DND-41 (cell line): Measurements from ENCODE around the gene FNDC3B.

Experiments
- ATAC-seq: fragments of 200-7000 bp; cut with Tn5 transposase; 3 replicates; pipeline ENCODE4 v1.9.1; 2021; ENCODE audit warnings: low read depth; ENCODE audit not compliant: insufficient read depth
- DNase-seq: peaks from one replicate; pipeline ENCODE4 v3.0.0-alpha.2; 2020
- H2AFZ ChIP-seq: 2 replicates; pipeline ENCODE4 v1.6.0; 2012; ENCODE audit warnings: low read depth, low read length
- H3K27ac ChIP-seq: 2 replicates; pipeline ENCODE4 v1.5.1; 2012; ENCODE audit warnings: low read length, inconsistent platforms
- H3K27me3 ChIP-seq: fragments of 200-600 bp; sonication (generic); 2 replicates; pipeline ENCODE4 v1.6.0; 2012; ENCODE audit warnings: low read length, mild to moderate bottlenecking, inconsistent platforms; ENCODE audit not compliant: insufficient read depth, poor library complexity
- H3K36me3 ChIP-seq: 2 replicates; pipeline ENCODE4 v1.5.1; 2012; ENCODE audit warnings: low read length, inconsistent platforms; ENCODE audit not compliant: insufficient read depth
- H3K4me1 ChIP-seq: 2 replicates; pipeline ENCODE4 v1.5.1; 2012; ENCODE audit warnings: mild to moderate bottlenecking, low read length; ENCODE audit not compliant: insufficient read depth
- H3K4me2 ChIP-seq: 2 replicates; pipeline ENCODE4 v1.6.0; 2012; ENCODE audit warnings: mild to moderate bottlenecking, moderate library complexity, low read length, inconsistent platforms; ENCODE audit not compliant: insufficient read depth
- H3K4me3 ChIP-seq, 2 experiments: fragments of 200-600 bp in 1 of 2; shearing (Covaris generic) in 1 of 2; 2 replicates each; pipeline ENCODE4 v1.5.1; 2012 to 2016; ENCODE audit warnings: inconsistent platforms in 2 of 2, low read length in 2 of 2, mild to moderate bottlenecking in 2 of 2, low read depth in 1 of 2, moderate library complexity in 1 of 2
- H3K79me2 ChIP-seq: 2 replicates; pipeline ENCODE4 v1.6.0; 2012; ENCODE audit warnings: low read length, inconsistent platforms; ENCODE audit not compliant: insufficient read depth
- H3K9ac ChIP-seq: 2 replicates; pipeline ENCODE4 v1.6.0; 2012; ENCODE audit warnings: low read depth, mild to moderate bottlenecking, inconsistent platforms, low read length, moderate library complexity
- H3K9me3 ChIP-seq: 2 replicates; pipeline ENCODE4 v1.5.1; 2012; ENCODE audit warnings: low read length, moderate library complexity, mild to moderate bottlenecking, inconsistent platforms; ENCODE audit not compliant: insufficient read depth, severe bottlenecking
- H4K20me1 ChIP-seq: 2 replicates; pipeline ENCODE4 v1.6.0; 2012; ENCODE audit warnings: low read length; ENCODE audit not compliant: insufficient read depth
- EZH2 ChIP-seq: IDR thresholded peaks from 3 replicates; pipeline ENCODE4 v1.6.1; 2012; ENCODE audit warnings: borderline replicate concordance, low read depth, mild to moderate bottlenecking, moderate library complexity, low read length, inconsistent platforms; ENCODE audit not compliant: severe bottlenecking
- TF ChIP-seq, protein P1 (sequence below): IDR thresholded peaks from 2 replicates; pipeline ENCODE4 v1.5.1; 2012; ENCODE audit warnings: borderline replicate concordance, low read length, moderate library complexity, mild to moderate bottlenecking; ENCODE audit not compliant: poor library complexity, severe bottlenecking; ENCODE audit errors: extremely low read depth

Gene FNDC3B

DNA sequence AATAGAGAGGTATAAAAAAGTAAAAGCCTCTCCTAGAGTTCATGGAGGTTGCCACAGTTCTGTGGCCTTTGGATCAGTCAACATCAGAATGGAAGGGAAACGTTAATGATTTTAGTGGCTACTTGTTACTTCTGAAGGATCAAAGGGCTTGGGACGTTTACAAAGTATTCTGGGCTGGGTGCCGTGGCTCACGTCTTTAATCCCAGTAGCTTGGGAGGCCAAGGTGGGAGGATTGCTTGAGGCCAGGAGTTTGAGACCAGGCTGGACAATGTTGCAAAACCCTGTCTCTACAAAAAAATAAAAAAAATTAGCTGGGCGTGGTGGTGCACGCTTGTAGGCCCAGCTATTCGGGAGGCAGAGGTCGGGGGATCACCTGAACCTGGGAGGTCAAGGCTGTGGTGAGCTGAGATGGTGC lies 44.6 kb downstream of the FNDC3B start:
- no peak overlapping the region for H3K4me3 ChIP-seq

DNA sequence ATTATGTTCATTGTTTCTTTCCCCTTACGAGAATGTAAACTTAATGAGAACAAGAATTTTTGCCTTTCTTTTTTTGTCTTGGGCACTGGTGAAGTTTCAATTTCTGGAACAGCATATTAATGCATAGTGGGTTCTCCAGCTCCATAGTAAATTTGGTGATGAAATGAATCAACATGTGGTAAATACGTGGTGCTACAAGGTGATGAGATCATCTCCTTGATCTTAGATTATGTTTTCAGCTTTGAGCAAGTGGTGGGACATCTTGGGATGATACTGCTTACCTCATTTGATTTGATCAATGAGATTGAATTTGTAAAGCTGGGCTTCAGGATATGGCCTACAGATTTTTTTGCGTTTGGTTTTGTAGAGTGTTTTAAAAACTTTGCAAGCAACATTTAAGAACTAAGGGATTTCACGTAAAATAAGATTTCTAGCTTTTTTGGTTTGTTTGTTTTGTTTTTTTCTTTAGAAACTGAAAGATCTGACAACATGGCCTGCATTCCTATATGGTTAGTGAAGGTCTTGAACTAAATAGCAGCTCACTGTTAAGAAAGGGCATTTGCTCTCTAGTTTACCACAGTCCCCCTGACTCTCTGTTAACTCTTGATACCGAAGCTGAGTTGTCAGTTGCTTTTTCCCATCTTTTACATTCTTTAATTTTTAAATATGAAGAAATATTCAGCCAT lies 45.6 kb downstream of the FNDC3B start:
- no peak overlapping the region for H3K9ac ChIP-seq
- H3K4me2 ChIP-seq, result no peak overlapping the region
- no peak overlapping the region for H3K4me3 ChIP-seq
- no peaks in the 10 kb centered on the region for H3K9me3 ChIP-seq
- no peaks in the 10 kb centered on the region for H3K36me3 ChIP-seq
- H3K27ac ChIP-seq, result no peak overlapping the region
- ATAC-seq, result no peak
- H3K4me1 ChIP-seq, result no peaks in the 10 kb centered on the region
- no peak for DNase-seq
- H2AFZ ChIP-seq, result no peak overlapping the region
- no peaks in the 10 kb centered on the region for H4K20me1 ChIP-seq
- no peaks in the 10 kb centered on the region for H3K27me3 ChIP-seq
- no peaks in the 10 kb centered on the region for H3K79me2 ChIP-seq
- TF ChIP-seq, protein P1, sequence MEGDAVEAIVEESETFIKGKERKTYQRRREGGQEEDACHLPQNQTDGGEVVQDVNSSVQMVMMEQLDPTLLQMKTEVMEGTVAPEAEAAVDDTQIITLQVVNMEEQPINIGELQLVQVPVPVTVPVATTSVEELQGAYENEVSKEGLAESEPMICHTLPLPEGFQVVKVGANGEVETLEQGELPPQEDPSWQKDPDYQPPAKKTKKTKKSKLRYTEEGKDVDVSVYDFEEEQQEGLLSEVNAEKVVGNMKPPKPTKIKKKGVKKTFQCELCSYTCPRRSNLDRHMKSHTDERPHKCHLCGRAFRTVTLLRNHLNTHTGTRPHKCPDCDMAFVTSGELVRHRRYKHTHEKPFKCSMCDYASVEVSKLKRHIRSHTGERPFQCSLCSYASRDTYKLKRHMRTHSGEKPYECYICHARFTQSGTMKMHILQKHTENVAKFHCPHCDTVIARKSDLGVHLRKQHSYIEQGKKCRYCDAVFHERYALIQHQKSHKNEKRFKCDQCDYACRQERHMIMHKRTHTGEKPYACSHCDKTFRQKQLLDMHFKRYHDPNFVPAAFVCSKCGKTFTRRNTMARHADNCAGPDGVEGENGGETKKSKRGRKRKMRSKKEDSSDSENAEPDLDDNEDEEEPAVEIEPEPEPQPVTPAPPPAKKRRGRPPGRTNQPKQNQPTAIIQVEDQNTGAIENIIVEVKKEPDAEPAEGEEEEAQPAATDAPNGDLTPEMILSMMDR, result no peak
- no peak for TF ChIP-seq EZH2

More for the DNA sequence above, 44.6 kb downstream of the FNDC3B start:
- no peak overlapping the region for H3K27ac ChIP-seq
- H4K20me1 ChIP-seq, result no peaks in the 10 kb centered on the region
- no peak overlapping the region for H3K9ac ChIP-seq
- H3K4me2 ChIP-seq, result no peak overlapping the region
- no peaks in the 10 kb centered on the region for H3K4me1 ChIP-seq
- TF ChIP-seq, protein P1, result no peak
- no peaks in the 10 kb centered on the region for H3K79me2 ChIP-seq
- DNase-seq, result no peak
- H3K27me3 ChIP-seq, result no peaks in the 10 kb centered on the region
- no peaks in the 10 kb centered on the region for H3K9me3 ChIP-seq
- no peak overlapping the region for H2AFZ ChIP-seq
- ATAC-seq, result no peak
- no peaks in the 10 kb centered on the region for H3K36me3 ChIP-seq

DNA sequence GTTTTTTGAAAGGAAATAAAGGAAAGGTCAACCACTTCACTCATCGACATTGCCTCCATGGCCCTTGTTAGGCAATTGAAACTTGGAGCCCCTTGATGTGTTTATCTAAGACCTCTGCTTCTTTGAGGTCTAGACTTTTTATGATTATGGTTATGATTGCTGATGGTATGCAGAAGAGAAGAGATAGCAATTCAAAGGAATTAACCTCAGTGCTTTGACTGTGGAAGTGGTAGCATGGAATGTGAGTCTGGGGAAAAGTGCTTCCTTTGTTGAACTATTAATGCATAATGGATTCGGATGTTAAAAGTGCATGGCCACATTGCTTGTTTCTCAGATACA lies 46.1 kb downstream of the FNDC3B start:
- no peaks in the 10 kb centered on the region for H3K27me3 ChIP-seq
- no peak overlapping the region for H3K4me2 ChIP-seq
- H3K36me3 ChIP-seq, result no peaks in the 10 kb centered on the region
- H3K9me3 ChIP-seq, result no peaks in the 10 kb centered on the region
- TF ChIP-seq, protein P1, result no peak
- no peak for TF ChIP-seq EZH2
- no peak overlapping the region for H3K4me3 ChIP-seq
- H3K9ac ChIP-seq, result no peak overlapping the region
- ATAC-seq (no peak), DNase-seq (no peak)
- H3K4me1 ChIP-seq, result no peaks in the 10 kb centered on the region
- no peaks in the 10 kb centered on the region for H4K20me1 ChIP-seq
- no peaks in the 10 kb centered on the region for H3K79me2 ChIP-seq
- H2AFZ ChIP-seq, result no peak overlapping the region
- no peak overlapping the region for H3K27ac ChIP-seq

DNA sequence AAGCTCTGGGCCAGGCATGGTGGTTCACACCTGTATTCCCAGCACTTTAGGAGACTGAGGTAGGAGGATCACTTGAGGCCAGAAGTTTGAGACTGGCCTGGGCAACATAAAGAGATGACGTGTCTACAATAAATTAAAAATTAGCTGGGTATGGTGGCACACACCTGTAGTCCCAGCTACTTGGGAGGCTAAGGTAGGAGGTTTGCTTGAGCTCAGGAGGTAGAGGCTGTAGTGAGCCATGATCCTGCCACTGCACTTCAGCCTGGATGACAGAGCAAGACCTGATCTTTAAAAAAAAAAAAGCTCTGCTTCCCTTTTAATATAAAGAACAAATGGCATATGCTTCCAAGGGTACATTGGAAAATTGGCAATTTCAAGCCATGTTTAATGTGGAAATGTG lies 46.7 kb downstream of the FNDC3B start:
- Histone ChIP-seq H3K4me1 (no peaks in the 10 kb centered on the region), H3K9ac (no peak overlapping the region), H3K79me2 (no peaks in the 10 kb centered on the region), H4K20me1 (no peaks in the 10 kb centered on the region), H3K4me2 (no peak overlapping the region), H3K27me3 (no peaks in the 10 kb centered on the region), H2AFZ (no peak overlapping the region), H3K36me3 (no peaks in the 10 kb centered on the region), H3K9me3 (no peaks in the 10 kb centered on the region), H3K27ac (no peak overlapping the region), H3K4me3 (no peak overlapping the region)
- no peak for DNase-seq
- TF ChIP-seq, protein P1, result no peak
- no peak for TF ChIP-seq EZH2
- ATAC-seq, result no peak
